ENCODE data around the gene ABHD1.
A peak's percentile ranks its signal among the peaks of the same experiment; 100 is the strongest.

- TF ChIP-seq, protein P1, sequence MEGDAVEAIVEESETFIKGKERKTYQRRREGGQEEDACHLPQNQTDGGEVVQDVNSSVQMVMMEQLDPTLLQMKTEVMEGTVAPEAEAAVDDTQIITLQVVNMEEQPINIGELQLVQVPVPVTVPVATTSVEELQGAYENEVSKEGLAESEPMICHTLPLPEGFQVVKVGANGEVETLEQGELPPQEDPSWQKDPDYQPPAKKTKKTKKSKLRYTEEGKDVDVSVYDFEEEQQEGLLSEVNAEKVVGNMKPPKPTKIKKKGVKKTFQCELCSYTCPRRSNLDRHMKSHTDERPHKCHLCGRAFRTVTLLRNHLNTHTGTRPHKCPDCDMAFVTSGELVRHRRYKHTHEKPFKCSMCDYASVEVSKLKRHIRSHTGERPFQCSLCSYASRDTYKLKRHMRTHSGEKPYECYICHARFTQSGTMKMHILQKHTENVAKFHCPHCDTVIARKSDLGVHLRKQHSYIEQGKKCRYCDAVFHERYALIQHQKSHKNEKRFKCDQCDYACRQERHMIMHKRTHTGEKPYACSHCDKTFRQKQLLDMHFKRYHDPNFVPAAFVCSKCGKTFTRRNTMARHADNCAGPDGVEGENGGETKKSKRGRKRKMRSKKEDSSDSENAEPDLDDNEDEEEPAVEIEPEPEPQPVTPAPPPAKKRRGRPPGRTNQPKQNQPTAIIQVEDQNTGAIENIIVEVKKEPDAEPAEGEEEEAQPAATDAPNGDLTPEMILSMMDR (IDR thresholded peaks at IDR 0.05), result no peak
- TF ChIP-seq POLR2A (IDR thresholded peaks at IDR 0.05), result peak; percentile 34
Observed at GRCh38 chr2:27148801-27149439, 25.3 kb downstream of the ABHD1 start, which contains the start of gene TCF23.
